CD4-positive, alpha-beta T cell treated with Interleukin-21 for 1 hour (primary cell): ENCODE measurements around the gene CTCF.
A peak's percentile ranks its signal among the peaks of the same experiment; 100 is the strongest.

Experiments
- DNase-seq: peaks from one replicate; pipeline ENCODE4 v3.0.0-alpha.2; 2020

CTCF gene

GRCh38 chr16:67534431-67534830 is 27.9 kb upstream of the CTCF start:
- DNase-seq, result no peak

- no peak for DNase-seq
Observed at GRCh38 chr16:67535201-67535600, 27.1 kb upstream of the CTCF start.

- DNase-seq, result peak; percentile 59
Observed at GRCh38 chr16:67537270-67537635, 25.1 kb upstream of the CTCF start.

- peak; percentile 87 for DNase-seq
Observed at GRCh38 chr16:67537636-67538591, 24.4 kb upstream of the CTCF start.

- no peak for DNase-seq
Observed at GRCh38 chr16:67538666-67539101, 23.6 kb upstream of the CTCF start.

- no peak for DNase-seq
Observed at GRCh38 chr16:67539271-67539670, 23.1 kb upstream of the CTCF start.

GRCh38 chr16:67539691-67540635 is 22.4 kb upstream of the CTCF start:
- no peak for DNase-seq

GRCh38 chr16:67540756-67541155 is 21.6 kb upstream of the CTCF start:
- no peak for DNase-seq

GRCh38 chr16:67541391-67542263 is 20.7 kb upstream of the CTCF start:
- no peak for DNase-seq

GRCh38 chr16:67542464-67542863 is 19.9 kb upstream of the CTCF start:
- peak; percentile 93 for DNase-seq

GRCh38 chr16:67543036-67543435 is 19.3 kb upstream of the CTCF start:
- DNase-seq, result no peak

- no peak for DNase-seq
Observed at GRCh38 chr16:67543582-67543981, 18.7 kb upstream of the CTCF start.

GRCh38 chr16:67544329-67544841 is 17.9 kb upstream of the CTCF start:
- DNase-seq, result no peak

GRCh38 chr16:67544844-67545664 is 17.3 kb upstream of the CTCF start:
- DNase-seq, result no peak

GRCh38 chr16:67545665-67546024 is 16.7 kb upstream of the CTCF start:
- no peak for DNase-seq

GRCh38 chr16:67546091-67546501 is 16.2 kb upstream of the CTCF start:
- DNase-seq, result no peak

GRCh38 chr16:67546761-67547422 is 15.4 kb upstream of the CTCF start:
- peak; percentile 75 for DNase-seq

- peak; percentile 59 for DNase-seq
Observed at GRCh38 chr16:67547423-67548264, 14.7 kb upstream of the CTCF start.

- no peak for DNase-seq
Observed at GRCh38 chr16:67548265-67549126, 13.8 kb upstream of the CTCF start.
